Measurements from ENCODE around the gene SF3B4.

The SF3B4 gene

DNA sequence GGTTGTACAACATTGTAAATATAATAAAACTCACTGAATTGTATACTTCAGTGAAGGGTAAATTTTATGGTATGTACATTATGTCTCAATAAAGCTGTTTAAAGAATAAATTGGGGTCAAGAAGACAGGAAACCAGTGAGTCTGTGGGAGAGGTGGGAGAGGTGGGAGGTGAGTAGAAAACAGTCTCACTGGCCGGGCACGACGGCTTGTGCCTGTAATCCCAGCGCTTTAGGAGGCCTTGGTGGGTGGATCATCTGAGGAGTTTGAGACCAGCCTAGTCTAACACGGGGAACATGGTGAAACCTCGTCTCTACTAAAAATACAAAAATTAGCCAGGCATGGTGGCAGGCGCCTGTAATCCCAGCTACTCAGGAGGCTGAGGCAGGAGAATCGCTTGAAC, 4.9 kb upstream of the SF3B4 start:
- DNase-seq (ENCODE audit: low read depth): no peak

DNA sequence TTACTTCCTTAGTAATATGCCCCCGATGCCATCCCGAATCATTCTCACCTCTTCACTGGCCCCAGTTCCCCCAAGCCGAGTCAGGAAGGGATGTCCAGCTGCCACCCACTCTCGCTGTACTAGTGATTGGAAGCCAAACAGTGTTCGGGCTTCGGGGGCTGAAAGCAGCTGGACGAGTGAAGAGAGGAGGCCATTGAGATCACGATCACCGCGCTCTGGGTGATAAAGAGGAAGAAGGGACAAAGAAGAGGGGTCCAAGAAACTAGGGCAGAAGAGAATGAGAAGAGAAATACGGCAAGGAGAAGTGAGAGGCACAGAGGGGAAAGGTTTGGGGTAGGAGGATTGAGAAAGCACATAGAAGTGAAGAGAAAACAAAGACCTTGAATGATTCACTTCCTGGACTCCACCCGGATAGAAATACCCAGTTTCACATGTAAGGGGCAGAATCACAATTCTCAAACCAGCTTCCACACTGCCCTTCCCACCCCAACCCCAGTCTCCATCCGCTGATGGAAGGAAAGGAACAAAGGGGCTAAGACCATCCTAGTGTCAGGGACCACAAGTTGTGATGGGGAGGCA, 3.7 kb upstream of the SF3B4 start:
- no peak for DNase-seq (ENCODE audit: low read depth)

- DNase-seq (ENCODE audit: low read depth): no peak
Measured at GRCh38 chr1:149929856-149930255, 2.3 kb upstream of the SF3B4 start.

DNA sequence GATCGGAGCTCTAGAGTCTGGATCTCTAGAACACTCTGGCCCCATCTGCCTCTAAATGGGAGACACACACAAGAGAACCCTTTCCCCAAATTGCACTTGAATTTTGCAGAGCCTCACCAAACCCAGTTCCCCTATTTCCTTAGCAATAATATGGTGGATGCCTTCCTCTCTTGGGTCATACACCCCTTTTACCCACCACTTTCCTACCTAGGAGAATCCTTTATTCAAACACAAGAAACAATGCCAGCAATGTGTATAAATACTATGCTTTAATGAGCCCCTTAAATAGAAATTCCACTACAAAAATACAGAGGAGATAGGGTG, 760 bp upstream of the SF3B4 start:
- DNase-seq (ENCODE audit: low read depth): no peak

DNA sequence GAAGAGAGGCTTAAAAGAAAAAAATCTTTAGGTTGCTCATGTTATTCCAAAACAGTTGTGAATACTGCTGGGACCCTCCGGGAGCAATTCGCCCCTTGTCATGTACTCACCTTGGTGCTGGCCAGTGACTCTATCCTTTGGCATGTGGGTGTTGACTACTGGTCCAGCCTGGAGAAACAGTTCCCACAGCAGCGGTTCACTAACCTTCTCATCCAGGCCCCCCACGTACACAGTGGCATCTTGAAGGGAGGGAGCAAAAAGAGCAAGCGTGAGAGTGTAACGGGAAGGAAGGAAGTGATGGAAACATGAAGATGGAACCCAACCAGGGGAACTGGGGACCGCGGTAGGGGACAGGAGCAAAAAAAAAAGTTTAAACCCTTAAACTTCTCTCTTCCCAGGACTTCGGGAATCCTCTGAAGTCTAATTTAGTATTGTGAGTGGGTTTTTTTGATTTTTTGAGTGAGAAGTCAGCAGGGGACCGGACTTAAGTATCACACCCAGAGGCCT, 494 bp downstream of the SF3B4 start:
- no peak for DNase-seq (ENCODE audit: low read depth)

GRCh38 chr1:149926296-149926695, 1.3 kb downstream of the SF3B4 start:
- no peak for DNase-seq (ENCODE audit: low read depth)

GRCh38 chr1:149925751-149926150, 1.9 kb downstream of the SF3B4 start:
- no peak for DNase-seq (ENCODE audit: low read depth)

GRCh38 chr1:149925345-149925744, 2.3 kb downstream of the SF3B4 start:
- no peak for DNase-seq (ENCODE audit: low read depth)

GRCh38 chr1:149923626-149924025, 4.0 kb downstream of the SF3B4 start:
- DNase-seq (ENCODE audit: low read depth): no peak

- DNase-seq (ENCODE audit: low read depth): no peak
Measured at GRCh38 chr1:149917571-149918144, 9.9 kb downstream of the SF3B4 start, which contains the start of gene SV2A. Gene SV2A, minus strand, starts transcription at chr1:149917844. Its CDS starts 4,004 bp downstream, at chr1:149913840.

- no peak for DNase-seq (ENCODE audit: low read depth)
Measured at GRCh38 chr1:149916898-149917252, 10.7 kb downstream of the SF3B4 start.

GRCh38 chr1:149916193-149916897, 11.3 kb downstream of the SF3B4 start:
- no peak for DNase-seq (ENCODE audit: low read depth)

DNA sequence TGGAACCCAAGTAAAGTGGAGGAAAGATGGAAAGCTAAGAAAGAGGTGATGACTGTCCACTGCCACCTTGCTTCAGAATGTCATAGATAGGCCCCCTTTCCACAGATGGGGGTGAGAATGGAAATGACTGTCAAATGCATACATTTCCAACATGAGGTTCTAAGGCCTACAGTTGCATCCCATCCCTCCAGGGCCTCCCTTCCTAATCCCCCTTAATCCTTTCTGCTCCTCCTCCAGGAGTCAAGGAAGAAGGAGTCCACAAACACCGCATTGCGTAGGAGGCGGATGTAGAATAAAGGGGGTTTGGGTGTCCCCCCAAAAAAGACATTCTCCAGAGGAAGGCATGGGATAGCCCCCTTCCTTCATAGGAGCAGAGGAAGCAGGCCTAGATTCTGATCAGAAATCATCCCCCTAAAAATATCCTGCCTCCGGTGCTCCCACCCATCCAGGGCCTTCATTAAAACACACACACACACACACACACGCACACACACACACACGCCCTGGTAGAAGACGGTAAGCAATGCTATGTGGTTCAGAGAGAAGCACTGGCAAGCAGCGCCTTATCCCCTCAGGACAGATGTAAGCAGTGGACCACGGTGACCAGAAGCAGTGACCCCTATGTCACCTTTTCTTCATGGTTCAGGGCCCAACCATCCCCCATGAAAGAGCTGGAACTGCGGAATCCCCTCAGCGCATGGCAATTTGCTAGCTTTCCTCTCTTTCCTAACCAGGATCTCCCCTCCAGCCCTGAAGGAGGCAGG, 12.0 kb downstream of the SF3B4 start:
- DNase-seq (ENCODE audit: low read depth): no peak

- no peak for DNase-seq (ENCODE audit: low read depth)
Measured at GRCh38 chr1:149914545-149914944, 13.1 kb downstream of the SF3B4 start.

DNA sequence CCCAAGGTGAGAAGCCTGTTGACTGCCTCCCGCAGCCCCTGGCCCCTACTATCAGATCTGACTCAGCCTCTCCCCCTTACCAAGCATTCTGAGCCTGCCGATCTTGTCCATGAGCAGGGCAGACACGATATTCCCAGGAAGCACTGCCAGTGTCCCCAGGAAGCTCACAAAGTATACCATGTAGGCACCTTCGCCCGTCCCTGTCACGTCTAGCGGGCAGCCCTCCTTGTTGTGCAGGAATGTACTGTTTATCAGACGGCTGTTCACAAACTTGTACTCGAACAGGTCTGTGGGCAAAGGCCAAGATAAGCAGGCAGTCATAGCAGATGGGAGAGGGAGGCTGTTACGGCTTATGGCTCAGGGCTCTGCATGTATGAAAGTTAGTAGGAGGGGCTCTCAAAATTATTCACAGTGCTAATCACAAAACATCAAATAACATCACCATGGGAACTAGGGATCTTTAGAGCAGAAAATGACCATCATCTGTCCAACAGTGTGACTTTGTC, 21.0 kb downstream of the SF3B4 start:
- no peak for DNase-seq (ENCODE audit: low read depth)

- DNase-seq (ENCODE audit: low read depth): no peak
Measured at GRCh38 chr1:149903836-149904491, 23.6 kb downstream of the SF3B4 start.

GRCh38 chr1:149899460-149900284, 27.9 kb downstream of the SF3B4 start, which contains the start of gene BOLA1:
Gene BOLA1, plus strand, starts transcription at chr1:149899568. Its CDS starts 492 bp downstream, at chr1:149900060.
- DNase-seq (ENCODE audit: low read depth): peak; percentile 74

GRCh38 chr1:149896575-149896974, 31.0 kb downstream of the SF3B4 start:
- no peak for DNase-seq (ENCODE audit: low read depth)

DNA sequence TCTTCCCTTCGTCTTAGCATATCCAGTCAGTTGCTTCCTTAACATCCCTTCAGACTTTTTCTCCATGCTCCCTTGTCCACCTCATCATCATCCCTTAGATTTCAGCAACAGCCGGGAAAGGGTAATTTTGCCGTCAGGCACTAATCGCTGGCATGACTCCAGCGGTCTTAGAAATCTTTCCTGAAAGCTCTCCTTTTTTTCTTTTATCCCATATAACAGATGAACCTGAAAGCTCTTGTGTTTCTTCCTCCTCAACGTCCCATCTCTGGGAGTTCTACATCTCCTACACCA, 38.7 kb downstream of the SF3B4 start:
- DNase-seq (ENCODE audit: low read depth): no peak

- DNase-seq (ENCODE audit: low read depth): peak; percentile 55
Measured at GRCh38 chr1:149888247-149888998, 39.2 kb downstream of the SF3B4 start.

Measured in activated gamma-delta T cell treated with anti-CD3 and anti-CD28 coated beads, Interleukin-2, amount 50 U/mL, for 16 hours (primary cell).